A549 (cell line): Measurements from ENCODE around the gene ANKRD65.

Experiments
- CBX2 ChIP-seq: fragments of 200-600 bp; sonication (generic); IDR thresholded peaks from 2 replicates; pipeline ENCODE4 v1.6.1; 2016; ENCODE audit warnings: low read depth, mild to moderate bottlenecking, borderline replicate concordance
- USF2 ChIP-seq: fragments of 450-650 bp; IDR thresholded peaks from 2 replicates; pipeline ENCODE4 v1.6.1; 2014; ENCODE audit warnings: antibody characterized with exemption

DNA sequence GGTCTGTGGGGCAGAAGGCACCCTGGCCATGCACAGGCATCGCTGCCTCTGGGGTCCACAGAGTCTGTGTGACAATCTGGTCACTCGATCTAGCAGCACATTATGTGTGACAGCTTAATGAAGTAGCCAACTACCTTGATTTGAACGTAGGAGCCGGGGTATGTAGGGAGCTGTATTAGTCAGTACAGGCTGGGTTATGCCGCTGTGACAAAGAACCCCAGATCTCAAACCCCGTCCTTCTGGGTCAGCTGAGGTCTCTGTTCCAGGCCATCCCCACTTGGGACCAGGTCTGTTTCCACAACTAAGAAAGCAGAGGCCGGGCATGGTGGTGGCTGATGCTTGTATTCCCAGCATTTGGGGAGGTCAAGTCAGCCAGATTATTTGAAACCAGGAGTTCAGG lies 42.2 kb upstream of the ANKRD65 start:
- TF ChIP-seq USF2 (no peak), CBX2 (no peak)
